ENCODE measurements around the gene UNC80.
A peak's percentile ranks its signal among the peaks of the same experiment; 100 is the strongest.

The UNC80 gene, protein sequence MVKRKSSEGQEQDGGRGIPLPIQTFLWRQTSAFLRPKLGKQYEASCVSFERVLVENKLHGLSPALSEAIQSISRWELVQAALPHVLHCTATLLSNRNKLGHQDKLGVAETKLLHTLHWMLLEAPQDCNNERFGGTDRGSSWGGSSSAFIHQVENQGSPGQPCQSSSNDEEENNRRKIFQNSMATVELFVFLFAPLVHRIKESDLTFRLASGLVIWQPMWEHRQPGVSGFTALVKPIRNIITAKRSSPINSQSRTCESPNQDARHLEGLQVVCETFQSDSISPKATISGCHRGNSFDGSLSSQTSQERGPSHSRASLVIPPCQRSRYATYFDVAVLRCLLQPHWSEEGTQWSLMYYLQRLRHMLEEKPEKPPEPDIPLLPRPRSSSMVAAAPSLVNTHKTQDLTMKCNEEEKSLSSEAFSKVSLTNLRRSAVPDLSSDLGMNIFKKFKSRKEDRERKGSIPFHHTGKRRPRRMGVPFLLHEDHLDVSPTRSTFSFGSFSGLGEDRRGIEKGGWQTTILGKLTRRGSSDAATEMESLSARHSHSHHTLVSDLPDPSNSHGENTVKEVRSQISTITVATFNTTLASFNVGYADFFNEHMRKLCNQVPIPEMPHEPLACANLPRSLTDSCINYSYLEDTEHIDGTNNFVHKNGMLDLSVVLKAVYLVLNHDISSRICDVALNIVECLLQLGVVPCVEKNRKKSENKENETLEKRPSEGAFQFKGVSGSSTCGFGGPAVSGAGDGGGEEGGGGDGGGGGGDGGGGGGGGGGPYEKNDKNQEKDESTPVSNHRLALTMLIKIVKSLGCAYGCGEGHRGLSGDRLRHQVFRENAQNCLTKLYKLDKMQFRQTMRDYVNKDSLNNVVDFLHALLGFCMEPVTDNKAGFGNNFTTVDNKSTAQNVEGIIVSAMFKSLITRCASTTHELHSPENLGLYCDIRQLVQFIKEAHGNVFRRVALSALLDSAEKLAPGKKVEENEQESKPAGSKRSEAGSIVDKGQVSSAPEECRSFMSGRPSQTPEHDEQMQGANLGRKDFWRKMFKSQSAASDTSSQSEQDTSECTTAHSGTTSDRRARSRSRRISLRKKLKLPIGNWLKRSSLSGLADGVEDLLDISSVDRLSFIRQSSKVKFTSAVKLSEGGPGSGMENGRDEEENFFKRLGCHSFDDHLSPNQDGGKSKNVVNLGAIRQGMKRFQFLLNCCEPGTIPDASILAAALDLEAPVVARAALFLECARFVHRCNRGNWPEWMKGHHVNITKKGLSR (N-terminal part only)

GRCh38 chr2:209771474-209772289, at the start of gene UNC80:
Gene UNC80, plus strand, starts transcription at chr2:209771832. Its CDS starts 241 bp downstream, at chr2:209772073.
- TF ChIP-seq CTCF (IDR thresholded peaks at IDR 0.05; ENCODE audit: insufficient read depth, low read depth, low read length, missing control alignments) = no peak
- DNase-seq (ENCODE audit: low read depth) = peak; percentile 68
- H3K4me3 ChIP-seq (ENCODE audit: low read length) = peak within 1 kb of the TSS; percentile 16

DNA sequence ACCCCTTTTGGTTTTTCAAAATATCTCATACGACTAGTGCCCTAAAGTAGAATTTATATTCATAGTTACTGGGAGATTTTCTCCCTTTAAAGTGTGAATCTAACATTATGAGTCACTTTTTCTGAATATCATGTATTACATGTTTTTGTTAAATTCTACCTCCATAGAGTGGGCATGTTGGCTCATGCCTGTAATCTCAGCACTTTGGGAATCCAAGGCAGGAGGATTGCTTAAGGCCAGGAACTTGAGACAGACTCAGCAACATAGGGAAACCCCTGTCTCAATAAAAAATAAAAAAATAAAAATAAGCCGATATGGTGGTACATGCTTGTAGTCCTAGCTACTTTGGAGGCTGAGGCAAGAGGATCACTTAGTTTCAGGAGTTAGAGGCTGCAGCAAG, 45.3 kb upstream of the UNC80 start:
- peak; percentile 91 for DNase-seq (ENCODE audit: low read depth)
- no peak overlapping the region for H3K4me3 ChIP-seq (ENCODE audit: low read length)
- TF ChIP-seq CTCF (IDR thresholded peaks at IDR 0.05; ENCODE audit: insufficient read depth, low read depth, low read length, missing control alignments) = no peak

DNA sequence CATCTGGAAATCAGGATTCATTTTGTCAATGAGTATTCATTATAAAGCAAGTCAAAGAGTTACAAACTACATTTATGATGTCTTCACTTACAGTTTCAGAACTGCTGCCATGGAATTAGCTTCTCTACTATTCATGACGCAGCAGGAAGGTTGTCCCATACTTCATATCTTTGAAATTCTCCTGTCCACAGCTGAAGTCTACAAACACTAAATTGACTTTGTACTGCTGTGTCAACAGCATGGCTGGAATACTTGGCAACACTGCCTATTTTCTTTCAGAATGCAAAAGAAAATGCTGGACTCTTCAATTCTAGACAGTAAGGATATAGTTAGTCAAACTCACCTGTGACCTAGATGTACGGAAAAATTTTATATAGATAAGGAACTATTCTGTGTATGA, 44.6 kb upstream of the UNC80 start:
- no peak for DNase-seq (ENCODE audit: low read depth)
- no peak for TF ChIP-seq CTCF (IDR thresholded peaks at IDR 0.05; ENCODE audit: insufficient read depth, low read depth, low read length, missing control alignments)
- no peak overlapping the region for H3K4me3 ChIP-seq (ENCODE audit: low read length)

DNA sequence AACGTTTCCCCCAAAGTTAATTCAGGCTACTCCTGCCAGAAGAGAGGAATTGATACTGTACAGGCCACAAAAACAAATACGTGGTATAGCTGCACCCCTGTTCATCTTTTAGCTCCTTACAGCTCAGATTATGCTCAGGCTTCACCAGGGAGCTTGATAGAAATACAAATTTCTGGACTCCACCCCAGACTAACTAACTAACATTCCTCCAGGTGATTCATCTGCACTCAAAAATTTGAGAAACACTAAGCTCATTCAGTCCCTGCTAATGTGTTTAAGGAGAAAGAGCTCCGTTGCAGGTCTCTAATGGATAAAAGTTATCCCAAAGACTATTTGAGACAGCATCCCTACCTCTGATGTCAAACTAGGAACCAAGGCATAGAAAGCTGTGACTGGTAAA, 36.8 kb upstream of the UNC80 start:
- DNase-seq (ENCODE audit: low read depth) = peak; percentile 7
- no peak for TF ChIP-seq CTCF (IDR thresholded peaks at IDR 0.05; ENCODE audit: insufficient read depth, low read depth, low read length, missing control alignments)
- H3K4me3 ChIP-seq (ENCODE audit: low read length) = no peak overlapping the region

- TF ChIP-seq CTCF (IDR thresholded peaks at IDR 0.05; ENCODE audit: insufficient read depth, low read depth, low read length, missing control alignments) = no peak
- no peak overlapping the region for H3K4me3 ChIP-seq (ENCODE audit: low read length)
- DNase-seq (ENCODE audit: low read depth) = no peak
These were observed 29.7 kb upstream of the UNC80 start for GRCh38 chr2:209741953-209742352.

DNA sequence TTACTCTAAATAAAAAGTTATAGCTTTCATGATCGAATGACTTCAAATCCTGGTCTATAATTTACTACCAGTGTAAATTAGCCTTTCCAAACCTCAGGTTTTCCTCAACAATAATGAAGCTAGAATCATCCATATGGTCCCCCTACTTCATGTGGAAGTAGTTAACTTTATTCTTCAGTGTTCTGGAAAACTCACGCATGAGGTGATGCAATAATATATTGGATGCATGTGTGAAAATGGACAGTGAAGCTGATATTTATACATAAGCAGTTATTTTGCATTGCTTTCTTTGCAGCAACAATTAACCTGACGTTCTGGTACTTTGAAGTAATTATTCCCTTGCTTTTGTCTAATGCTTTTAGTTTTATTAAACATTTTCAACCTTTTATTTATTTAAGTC, 18.6 kb upstream of the UNC80 start:
- DNase-seq (ENCODE audit: low read depth) = no peak
- H3K4me3 ChIP-seq (ENCODE audit: low read length) = no peak overlapping the region
- no peak for TF ChIP-seq CTCF (IDR thresholded peaks at IDR 0.05; ENCODE audit: insufficient read depth, low read depth, low read length, missing control alignments)

Data from epithelial cell of esophagus (primary cell).